ENCODE data around the gene SLC6A13.
A peak's percentile ranks its signal among the peaks of the same experiment; 100 is the strongest.

The SLC6A13 gene

DNA sequence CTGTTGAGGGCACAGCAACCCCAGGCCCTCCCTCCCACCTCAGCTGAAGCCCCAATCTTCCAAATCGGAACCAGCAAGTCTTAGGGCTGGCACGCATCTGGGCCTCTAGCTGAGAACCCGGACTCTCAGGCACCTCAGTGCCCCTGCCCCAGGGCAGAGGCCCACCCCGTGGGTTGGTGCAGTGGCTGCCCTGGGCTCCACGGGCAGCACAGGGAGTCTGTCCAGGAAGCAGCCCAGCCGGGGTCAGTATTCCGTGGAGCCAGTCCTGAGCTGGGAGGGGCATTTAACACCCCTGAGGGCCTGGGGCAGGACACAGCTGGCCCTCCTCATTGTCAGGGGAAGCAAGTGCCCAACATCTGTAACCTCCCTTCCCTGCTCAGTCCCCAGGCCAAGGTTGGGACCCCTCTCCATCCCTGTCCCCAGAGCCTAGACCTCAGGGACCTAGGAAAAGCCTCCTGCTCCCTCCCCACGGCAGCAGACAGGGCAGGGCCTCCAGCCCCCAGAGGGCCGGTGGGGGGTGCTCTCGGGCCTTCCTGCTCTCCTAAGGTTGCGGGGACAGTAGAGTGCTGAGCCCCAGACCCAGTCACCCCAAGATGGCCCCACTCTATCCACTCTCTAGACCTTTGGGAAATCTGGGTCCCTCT, 85.2 kb downstream of the SLC6A13 start:
- TF ChIP-seq CSRNP3 (CRISPR knock-in tag; IDR thresholded peaks at IDR 0.05), result no peak
- TF ChIP-seq BACH2 (CRISPR knock-in tag; IDR thresholded peaks at IDR 0.05; ENCODE audit: borderline replicate concordance), result no peak
- TF ChIP-seq PATZ1 (CRISPR knock-in tag; IDR thresholded peaks at IDR 0.05; ENCODE audit: borderline replicate concordance), result no peak
- no peak for TF ChIP-seq CREB5 (CRISPR knock-in tag; IDR thresholded peaks at IDR 0.05; ENCODE audit: low read depth)
- TF ChIP-seq ARNTL (CRISPR knock-in tag; IDR thresholded peaks at IDR 0.05; ENCODE audit: borderline replicate concordance, low read depth), result no peak
- no peak for TF ChIP-seq ZNF565 (CRISPR knock-in tag; conservative IDR thresholded peaks at IDR 0.05; ENCODE audit: low read depth)
- no peak for TF ChIP-seq TSHZ2 (CRISPR knock-in tag; IDR thresholded peaks at IDR 0.05)
- no peak for TF ChIP-seq OSR1 (CRISPR knock-in tag; IDR thresholded peaks at IDR 0.05)
- TF ChIP-seq TCF4 (CRISPR knock-in tag; IDR thresholded peaks at IDR 0.05; ENCODE audit: borderline replicate concordance), result no peak
- TF ChIP-seq ZFP30 (CRISPR knock-in tag; IDR thresholded peaks at IDR 0.05), result no peak
- TF ChIP-seq ISL1 (CRISPR knock-in tag; IDR thresholded peaks at IDR 0.05), result no peak
- TF ChIP-seq SNAI2 (CRISPR knock-in tag; IDR thresholded peaks at IDR 0.05), result no peak
- TF ChIP-seq, protein P1, sequence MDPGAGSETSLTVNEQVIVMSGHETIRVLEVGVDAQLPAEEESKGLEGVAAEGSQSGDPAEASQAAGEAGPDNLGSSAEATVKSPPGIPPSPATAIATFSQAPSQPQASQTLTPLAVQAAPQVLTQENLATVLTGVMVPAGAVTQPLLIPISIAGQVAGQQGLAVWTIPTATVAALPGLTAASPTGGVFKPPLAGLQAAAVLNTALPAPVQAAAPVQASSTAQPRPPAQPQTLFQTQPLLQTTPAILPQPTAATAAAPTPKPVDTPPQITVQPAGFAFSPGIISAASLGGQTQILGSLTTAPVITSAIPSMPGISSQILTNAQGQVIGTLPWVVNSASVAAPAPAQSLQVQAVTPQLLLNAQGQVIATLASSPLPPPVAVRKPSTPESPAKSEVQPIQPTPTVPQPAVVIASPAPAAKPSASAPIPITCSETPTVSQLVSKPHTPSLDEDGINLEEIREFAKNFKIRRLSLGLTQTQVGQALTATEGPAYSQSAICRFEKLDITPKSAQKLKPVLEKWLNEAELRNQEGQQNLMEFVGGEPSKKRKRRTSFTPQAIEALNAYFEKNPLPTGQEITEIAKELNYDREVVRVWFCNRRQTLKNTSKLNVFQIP (CRISPR knock-in tag; IDR thresholded peaks at IDR 0.05; ENCODE audit: borderline replicate concordance, low read depth), result no peak
- TF ChIP-seq CSDC2 (CRISPR knock-in tag; IDR thresholded peaks at IDR 0.05), result no peak
- TF ChIP-seq PPARA (CRISPR knock-in tag; IDR thresholded peaks at IDR 0.05; ENCODE audit: borderline replicate concordance), result no peak
- no peak for TF ChIP-seq ZNF8 (CRISPR knock-in tag; IDR thresholded peaks at IDR 0.05)
- no peak; the same call in 2 of the 3 replicates for ATAC-seq

DNA sequence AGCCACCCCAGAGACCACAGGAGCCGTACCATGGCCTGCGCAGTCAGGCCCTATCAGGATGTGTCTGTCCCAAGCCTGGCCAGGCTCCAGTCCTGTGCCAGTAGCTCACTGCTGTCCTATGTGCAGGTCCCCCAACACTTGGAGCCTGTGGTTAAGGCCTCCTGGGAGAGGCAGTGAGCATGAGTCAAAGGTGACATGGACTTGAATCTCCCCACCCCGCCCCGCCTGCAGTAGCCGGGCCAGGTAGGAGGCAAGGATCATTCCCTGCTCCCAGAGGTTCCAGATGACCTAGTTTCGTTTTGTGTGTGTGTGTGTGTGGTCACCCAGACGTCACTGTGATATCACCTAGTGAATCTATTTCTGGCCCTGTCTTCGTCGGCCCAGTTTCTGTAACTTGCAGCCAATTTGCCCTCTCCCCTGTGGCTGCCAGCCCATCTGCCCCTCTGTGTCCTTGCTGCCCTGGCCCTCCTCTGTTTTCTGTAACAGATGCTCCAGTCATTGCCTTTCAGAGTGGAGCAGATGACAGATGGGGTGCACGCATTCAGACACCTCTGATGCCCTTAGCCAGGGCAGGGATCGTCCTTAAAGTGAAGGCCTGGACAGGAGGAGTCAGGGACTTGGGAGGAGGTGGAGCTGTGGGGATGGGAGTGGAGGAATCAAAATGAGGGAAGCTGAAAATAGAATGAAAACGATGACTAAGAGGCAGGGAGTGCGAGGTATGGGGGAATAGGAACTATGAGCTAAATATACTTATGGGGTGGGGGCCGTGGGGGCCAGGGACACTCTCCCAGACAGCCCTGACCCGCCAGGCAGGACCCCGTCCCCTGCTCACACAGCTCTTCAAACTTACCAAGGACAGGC, 86.1 kb downstream of the SLC6A13 start:
- peak; percentile 82 for ATAC-seq
- TF ChIP-seq ESRRG (CRISPR knock-in tag; IDR thresholded peaks at IDR 0.05), result no peak
- TF ChIP-seq TCF4 (CRISPR knock-in tag; IDR thresholded peaks at IDR 0.05; ENCODE audit: borderline replicate concordance), result peak; percentile 21; the same call in 1 of the 2 replicates

DNA sequence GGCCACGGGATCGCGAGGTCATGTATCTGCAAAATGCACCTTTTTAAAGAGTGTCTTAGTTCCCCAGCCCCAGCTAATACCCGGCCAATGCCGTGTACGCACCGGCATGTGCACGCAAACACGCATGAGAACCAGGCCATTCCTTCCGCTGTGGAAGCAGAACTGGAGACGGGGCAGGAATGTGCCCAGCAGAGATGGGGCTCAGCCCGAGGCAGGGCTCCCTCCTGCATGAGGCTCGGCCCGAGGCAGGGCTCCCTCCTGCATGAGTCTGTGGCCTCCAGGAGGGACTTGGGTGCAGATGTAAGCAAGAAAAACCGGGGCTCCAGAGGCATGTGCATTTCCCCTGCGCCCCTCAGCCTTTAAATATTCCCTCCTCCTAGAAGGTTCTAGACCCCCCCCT, 86.9 kb downstream of the SLC6A13 start:
- no peak for ATAC-seq
- TF ChIP-seq PPARA (CRISPR knock-in tag; IDR thresholded peaks at IDR 0.05; ENCODE audit: borderline replicate concordance) (no peak), ESRRG (CRISPR knock-in tag; IDR thresholded peaks at IDR 0.05) (no peak), ZNF70 (CRISPR knock-in tag; IDR thresholded peaks at IDR 0.05) (no peak), TCF4 (CRISPR knock-in tag; IDR thresholded peaks at IDR 0.05; ENCODE audit: borderline replicate concordance) (no peak), RARB (CRISPR knock-in tag; IDR thresholded peaks at IDR 0.05) (no peak), TOX (CRISPR knock-in tag; IDR thresholded peaks at IDR 0.05; ENCODE audit: borderline replicate concordance) (no peak), CSRNP3 (CRISPR knock-in tag; IDR thresholded peaks at IDR 0.05) (no peak), ZFP3 (CRISPR knock-in tag; IDR thresholded peaks at IDR 0.05) (no peak)

Measured in SK-N-SH treated with all-trans-retinoic acid at 6 μM for 48 hours (cell line).